Activated CD8-positive, alpha-beta memory T cell treated with anti-CD3 and anti-CD28 coated beads, Interleukin-2, amount 50 U/mL, for 24 hours (primary cell): ENCODE data around the gene PCBD2.
"Not testable (repeated sequence)": the region's sequence is repeated elsewhere in the genome, so short reads cannot be mapped to it uniquely, and the experiment has no call there.

ENCODE experiments used
- DNase-seq: peaks from one replicate; pipeline ENCODE4 v3.0.0-alpha.2; 2020; ENCODE audit errors: extremely low read depth

The PCBD2 gene

GRCh38 chr5:134906811-134907210 is 1.9 kb downstream of the PCBD2 start:
- DNase-seq = no peak

- DNase-seq = not testable (repeated sequence)
Measured at GRCh38 chr5:134910752-134911151, 5.8 kb downstream of the PCBD2 start.

GRCh38 chr5:134911285-134912206 is 6.6 kb downstream of the PCBD2 start:
- no peak for DNase-seq

- no peak for DNase-seq
Measured at GRCh38 chr5:134913254-134913653, 8.3 kb downstream of the PCBD2 start.

- DNase-seq = no peak
Measured at GRCh38 chr5:134913795-134914194, 8.9 kb downstream of the PCBD2 start.

- no peak for DNase-seq
Measured at GRCh38 chr5:134917070-134917815, 12.3 kb downstream of the PCBD2 start.

- no peak for DNase-seq
Measured at GRCh38 chr5:134918861-134919260, 13.9 kb downstream of the PCBD2 start.

- no peak for DNase-seq
Measured at GRCh38 chr5:134920848-134921575, 16.1 kb downstream of the PCBD2 start.

- no peak for DNase-seq
Measured at GRCh38 chr5:134932508-134932907, 27.6 kb downstream of the PCBD2 start.

GRCh38 chr5:134934202-134934601 is 29.3 kb downstream of the PCBD2 start:
- DNase-seq = no peak

- DNase-seq = no peak
Measured at GRCh38 chr5:134935711-134936602, 31.0 kb downstream of the PCBD2 start.

- no peak for DNase-seq
Measured at GRCh38 chr5:134937526-134937925, 32.6 kb downstream of the PCBD2 start.

- no peak for DNase-seq
Measured at GRCh38 chr5:134938030-134938429, 33.1 kb downstream of the PCBD2 start.

- no peak for DNase-seq
Measured at GRCh38 chr5:134939500-134939899, 34.6 kb downstream of the PCBD2 start.

GRCh38 chr5:134943547-134943946 is 38.6 kb downstream of the PCBD2 start:
- no peak for DNase-seq

GRCh38 chr5:134944630-134945029 is 39.7 kb downstream of the PCBD2 start:
- DNase-seq = no peak

- no peak for DNase-seq
Measured at GRCh38 chr5:134945041-134945440, 40.1 kb downstream of the PCBD2 start.

GRCh38 chr5:134948911-134949310 is 44.0 kb downstream of the PCBD2 start:
- no peak for DNase-seq

GRCh38 chr5:134949316-134949715 is 44.4 kb downstream of the PCBD2 start:
- DNase-seq = no peak

- DNase-seq = no peak
Measured at GRCh38 chr5:134957920-134958608, 53.1 kb downstream of the PCBD2 start.

- DNase-seq = no peak
Measured at GRCh38 chr5:134958755-134959154, 53.8 kb downstream of the PCBD2 start.
